HG03432 (cell line): ENCODE results near the gene PHLDB2.

Source experiments
- ATAC-seq: cut with Tn5 transposase; IDR thresholded peaks from one replicate; pipeline ENCODE4 v1.9.1; 2021; ENCODE audit warnings: mild to moderate bottlenecking, moderate library complexity; ENCODE audit not compliant: unreplicated experiment

Gene PHLDB2

GRCh38 chr3:111848778-111849177 is 10.3 kb upstream of the PHLDB2 start:
- ATAC-seq, result no peak

DNA sequence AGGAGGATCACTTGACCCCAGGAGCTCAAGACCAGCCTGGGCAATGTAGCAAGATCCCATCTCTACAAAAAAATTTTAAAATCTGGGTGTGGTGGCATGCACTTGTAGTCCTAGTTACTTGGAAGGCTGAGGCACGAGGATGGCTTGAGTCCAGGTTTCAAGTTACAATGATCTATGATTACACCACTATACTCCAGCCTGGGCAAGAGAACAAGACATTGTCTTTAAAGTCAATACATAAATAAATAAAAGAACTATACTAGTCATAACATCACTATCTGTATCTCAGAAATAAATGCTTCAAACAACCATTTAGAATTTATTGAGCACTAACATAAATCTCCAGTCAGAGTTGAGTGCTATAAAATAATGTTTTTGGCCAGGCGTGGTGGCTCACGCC is 8.5 kb upstream of the PHLDB2 start:
- ATAC-seq, result no peak

DNA sequence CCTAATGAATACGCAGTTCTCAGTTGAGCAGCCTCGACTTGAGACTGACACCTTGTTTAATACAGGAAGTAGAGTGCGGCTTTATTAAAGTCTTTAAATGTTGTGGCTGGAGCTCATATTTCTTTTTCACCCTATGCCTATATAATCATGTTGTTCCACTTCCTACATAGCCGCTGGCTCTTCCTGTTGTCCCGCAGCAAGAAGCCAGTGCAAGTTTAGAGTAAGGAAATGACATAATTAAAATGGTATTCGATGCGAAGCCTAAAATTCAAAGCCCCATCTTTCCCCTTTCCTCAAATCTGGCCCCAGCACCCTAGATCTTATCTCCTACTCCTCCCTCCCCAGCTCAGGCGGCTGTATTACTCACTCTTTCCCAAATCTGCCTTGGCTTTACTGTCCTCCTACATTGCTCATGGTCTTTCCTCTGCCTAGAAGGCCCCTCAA is 7.5 kb upstream of the PHLDB2 start:
- ATAC-seq, result no peak

- no peak for ATAC-seq
Observed at GRCh38 chr3:111852540-111852939, 6.5 kb upstream of the PHLDB2 start.

- ATAC-seq, result no peak
Observed at GRCh38 chr3:111853068-111853467, 6.0 kb upstream of the PHLDB2 start.

DNA sequence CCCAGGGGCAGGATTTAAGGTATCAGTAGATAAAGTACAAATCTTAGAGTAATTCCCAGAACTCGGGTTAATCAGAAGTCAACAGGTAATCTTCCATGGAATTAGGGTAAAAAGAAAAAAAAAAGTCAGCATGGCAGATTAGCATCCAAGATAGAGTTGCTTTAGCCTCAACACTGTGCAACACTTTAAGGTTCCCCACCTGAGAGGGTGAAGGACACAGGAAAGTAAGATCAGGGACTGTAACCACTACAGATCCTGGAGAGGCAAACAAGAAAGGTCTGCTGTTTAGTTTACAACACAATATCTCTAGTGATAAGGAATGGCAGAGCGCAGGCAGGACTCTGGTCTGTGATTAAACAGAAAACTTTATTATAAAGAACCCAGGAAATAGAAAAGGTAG is 4.1 kb upstream of the PHLDB2 start:
- ATAC-seq, result no peak

GRCh38 chr3:111856501-111856900 is 2.6 kb upstream of the PHLDB2 start:
- ATAC-seq, result no peak

- ATAC-seq, result no peak
Observed at GRCh38 chr3:111857474-111857873, 1.6 kb upstream of the PHLDB2 start.

DNA sequence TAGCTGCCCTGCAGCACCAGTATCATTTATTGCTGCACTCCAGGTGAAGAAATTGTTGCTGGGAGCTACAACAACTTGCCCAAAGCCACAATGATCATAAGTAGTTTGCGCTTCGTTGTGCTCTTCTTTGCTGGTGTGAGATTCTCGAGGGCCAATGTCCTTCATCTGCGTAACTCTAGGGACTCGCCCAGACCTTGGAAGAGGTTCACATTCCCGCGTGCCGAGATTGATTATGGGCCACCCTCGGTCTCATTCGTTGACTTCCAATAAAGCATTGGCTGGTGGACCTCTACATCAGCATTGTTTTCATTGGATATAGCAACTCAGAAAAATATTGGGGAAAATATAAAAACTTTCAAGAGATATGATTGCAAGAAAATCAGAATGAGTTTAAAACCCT is 423 bp upstream of the PHLDB2 start:
- ATAC-seq, result no peak

DNA sequence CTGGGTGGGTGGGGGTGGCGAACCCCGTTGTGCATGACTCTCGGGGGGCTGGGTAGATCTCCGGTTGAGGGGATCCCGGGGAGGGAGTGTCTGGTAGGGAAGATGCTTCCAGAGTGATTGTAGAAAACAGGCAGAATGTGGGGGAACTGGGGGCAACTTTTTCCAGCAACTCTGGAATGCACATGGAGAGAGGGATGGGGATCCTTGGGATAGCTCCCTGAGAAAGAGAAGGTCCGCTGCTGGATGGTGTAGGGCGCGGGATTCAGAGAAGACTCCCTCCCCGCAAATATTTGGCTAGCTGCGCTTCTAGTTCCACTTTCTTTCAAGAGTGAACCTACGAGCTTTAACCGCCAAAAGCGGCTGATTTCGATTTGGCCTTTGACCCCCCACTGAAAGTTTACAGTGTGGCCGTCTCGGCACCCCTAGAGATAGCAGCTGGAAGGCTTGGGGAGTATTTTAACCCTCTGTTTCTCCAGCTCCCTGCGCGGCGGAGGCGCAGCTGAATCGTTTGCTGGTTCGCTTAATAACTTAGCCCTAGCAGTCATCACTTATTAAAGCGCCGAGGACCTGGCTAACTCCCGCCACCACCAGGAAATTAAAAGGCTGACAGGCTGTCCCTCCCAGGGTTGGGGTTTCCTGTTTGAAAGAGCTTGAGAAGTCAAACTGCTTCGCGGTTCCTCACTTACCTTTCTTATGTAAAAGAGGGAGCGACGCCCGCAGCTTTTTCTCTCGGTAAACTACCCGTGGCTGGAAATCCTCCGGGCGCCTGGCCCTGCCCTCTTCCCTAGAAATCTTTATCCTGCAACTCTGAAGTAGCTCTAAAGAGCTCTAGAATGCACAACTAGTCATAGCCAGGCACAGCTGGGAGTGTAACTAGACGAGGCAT is 1.2 kb downstream of the PHLDB2 start:
- peak; percentile 89 for ATAC-seq

GRCh38 chr3:111861391-111861790 is 2.3 kb downstream of the PHLDB2 start:
- no peak for ATAC-seq

DNA sequence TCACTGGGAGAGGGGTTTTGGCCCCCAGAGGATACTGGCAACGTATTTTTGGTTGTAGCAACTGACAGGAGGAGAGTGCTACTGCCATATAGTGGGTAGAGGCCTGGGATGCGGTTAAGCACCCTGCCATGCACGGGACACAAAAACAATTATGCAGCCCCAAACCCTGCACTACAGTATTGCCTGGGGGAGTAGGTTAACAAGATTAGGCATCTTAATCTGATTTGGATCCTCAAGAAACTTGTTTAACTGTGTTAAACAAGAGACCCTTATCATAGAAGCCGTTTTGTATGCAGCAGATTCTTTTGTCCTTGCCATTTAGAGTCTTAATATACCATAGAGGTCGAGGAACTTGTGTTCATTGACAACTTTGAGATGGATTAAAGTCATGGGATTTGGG is 3.4 kb downstream of the PHLDB2 start:
- no peak for ATAC-seq

DNA sequence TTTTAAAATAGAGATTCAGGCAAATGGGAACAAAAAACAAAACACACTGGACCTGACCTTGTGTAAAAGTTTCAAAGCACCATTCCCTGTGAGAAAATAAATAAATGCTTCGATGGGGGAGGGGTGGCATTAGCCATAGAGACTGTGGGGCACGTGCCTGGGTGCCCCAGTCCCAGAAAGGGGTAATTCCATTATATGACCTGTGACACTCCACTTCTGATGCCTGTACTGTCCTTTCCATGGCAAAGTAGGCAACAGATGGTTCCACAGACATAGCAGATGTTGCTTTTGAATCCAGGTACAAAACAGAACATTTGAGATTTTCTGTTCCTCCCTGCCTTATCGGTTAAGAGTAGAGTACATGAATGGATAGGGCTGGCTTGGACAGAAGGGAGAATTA is 3.9 kb downstream of the PHLDB2 start:
- no peak for ATAC-seq

DNA sequence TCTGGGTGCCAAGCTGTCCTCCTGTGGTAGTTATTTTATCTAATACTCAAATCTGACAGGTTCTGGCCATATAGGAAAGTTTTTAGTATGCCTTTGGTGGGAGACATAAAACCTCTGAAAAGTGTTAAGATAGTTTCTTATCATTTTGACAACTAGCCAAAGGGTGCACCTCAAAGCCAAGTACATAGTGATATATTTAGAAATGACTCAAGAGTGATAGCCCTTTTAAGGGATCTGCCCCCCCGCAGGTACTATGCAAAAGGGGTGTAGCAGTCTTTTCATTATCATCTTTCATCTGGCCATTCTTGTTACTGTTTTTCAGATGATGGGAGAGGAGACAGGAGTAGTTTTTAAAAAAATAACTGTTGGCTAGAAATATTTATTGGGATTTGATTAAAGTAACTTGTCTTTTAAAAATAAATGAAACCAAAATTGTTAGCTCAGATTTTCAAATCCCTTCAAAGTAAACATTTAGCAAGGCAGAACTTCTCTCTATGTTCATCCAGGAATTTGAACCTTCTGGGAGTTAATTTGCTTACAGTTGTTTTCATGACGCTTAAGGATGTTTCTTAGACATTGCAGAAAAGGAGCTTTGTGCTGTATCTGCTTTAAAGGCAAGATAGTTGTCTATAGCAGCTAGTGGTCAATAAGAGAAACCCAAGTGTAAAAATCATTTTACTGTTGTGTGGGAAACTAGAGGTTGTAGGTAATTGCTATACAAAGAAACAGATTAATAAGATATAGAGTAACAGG is 5.1 kb downstream of the PHLDB2 start:
- ATAC-seq, result no peak

DNA sequence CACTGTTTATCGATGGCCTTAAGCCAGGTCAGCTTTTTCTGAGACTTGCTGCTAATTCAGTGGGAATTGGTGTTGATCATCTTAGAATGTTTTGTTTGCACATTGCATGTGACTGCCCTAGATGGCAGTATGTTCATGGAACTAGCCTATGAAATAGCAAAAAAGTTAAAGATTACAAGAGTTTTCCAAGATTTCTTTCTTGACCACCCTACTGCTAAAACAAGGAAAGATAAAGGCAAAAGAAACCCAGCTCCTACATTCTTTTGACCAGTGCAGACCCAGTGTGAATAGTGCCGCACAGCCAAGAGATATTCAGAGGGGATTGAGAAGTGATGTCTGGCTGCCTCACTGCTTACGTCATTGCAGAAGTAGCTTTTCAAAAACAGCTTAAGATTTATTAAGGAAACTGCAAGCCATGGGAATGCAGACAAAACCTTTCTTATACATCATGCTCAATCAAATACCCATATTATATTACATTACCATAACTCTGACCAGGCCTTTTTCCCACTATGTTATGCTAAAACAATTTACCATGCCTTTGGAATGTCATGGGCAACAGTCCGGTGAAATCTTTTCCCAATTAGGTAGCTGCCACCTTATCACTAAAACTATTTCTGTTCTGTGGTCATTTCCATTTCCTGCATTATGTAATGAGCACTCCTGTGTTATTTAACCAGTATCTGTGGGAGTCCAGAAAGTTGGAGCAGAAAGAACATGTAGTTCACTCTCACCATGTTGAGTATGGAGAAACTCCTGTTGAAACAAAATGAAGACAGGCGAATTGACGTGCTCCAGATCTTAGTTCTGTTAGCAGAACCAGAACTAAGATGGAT is 6.0 kb downstream of the PHLDB2 start:
- no peak for ATAC-seq

GRCh38 chr3:111867889-111868426 is 8.9 kb downstream of the PHLDB2 start:
- ATAC-seq, result no peak

DNA sequence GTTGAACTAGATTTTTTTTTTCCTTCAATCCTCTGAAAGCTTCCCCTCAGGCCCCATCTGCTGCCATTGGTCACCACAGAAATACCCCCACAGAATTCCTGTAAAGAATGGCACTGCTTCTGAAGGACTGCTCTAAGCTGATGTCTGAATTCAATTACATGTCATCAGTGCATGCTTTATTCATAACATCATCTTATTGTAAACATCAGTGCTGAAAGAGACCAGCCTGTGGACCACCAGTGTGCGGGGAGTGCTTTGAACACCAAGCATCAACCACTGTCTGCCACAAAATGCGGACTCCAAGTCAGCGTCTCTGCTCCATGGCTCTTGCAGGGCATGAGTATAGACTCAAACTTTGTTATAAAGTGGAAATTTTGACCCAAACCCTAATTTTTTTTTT is 11.6 kb downstream of the PHLDB2 start:
- no peak for ATAC-seq

DNA sequence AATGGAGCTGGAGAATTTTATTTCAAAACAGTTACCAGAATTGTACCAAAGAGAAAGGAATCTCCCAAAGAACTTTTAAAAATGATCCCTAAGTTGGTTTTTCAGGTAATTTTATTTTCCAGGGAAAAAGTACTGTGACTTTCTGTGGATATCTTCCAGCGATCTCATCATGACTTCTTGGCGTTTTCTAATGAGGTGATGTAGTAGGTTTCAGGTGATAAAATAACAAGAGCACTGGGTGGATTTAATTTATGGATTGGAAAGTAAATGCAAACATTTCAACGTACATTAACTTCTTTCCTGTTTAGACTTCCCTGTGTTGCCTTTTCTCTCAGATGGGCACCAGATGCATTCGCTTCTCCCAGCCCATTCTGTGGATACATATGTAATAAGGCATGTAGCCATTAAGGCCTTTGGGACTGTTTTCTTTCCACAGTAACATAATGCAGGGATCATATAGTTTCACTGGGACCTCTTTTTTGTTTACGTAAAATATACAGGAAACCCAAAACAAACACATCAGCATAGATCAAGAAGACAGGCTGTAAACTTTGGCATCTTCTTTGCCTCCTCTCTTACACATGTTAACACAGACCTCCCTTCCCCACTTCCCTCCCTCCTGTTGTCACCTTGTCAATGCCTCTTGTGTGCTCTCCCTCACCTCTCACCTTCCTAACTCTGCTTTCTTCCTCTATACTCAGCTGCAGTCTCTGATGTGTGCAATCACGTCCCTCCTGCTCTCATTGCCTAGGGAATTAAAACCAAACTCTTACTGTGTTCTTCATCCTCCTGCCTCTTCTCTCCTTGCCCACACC is 13.0 kb downstream of the PHLDB2 start:
- ATAC-seq, result no peak

- ATAC-seq, result no peak
Observed at GRCh38 chr3:111872979-111873378, 13.9 kb downstream of the PHLDB2 start.

GRCh38 chr3:111874177-111874820 is 15.2 kb downstream of the PHLDB2 start:
- no peak for ATAC-seq
